Natural killer cell (primary cell): ENCODE data around the gene PHAX. TPM values are rescaled to one million over a fixed set of nuclear protein-coding genes. Genes with fewer than 3 reads are reported as not detected.

Experiments used
- ATAC-seq, 3 donors: fragments of 150-1000 bp in 2 of 3; fragments of 200-7000 bp in 1 of 3; cut with Tn5 transposase; 1 replicate in 1 of 3; 2 replicates in 2 of 3; pipeline ENCODE4 v1.10.0; 2021; ENCODE audit warnings: mild to moderate bottlenecking in 2 of 3, moderate library complexity in 2 of 3
- DNase-seq, 2 donors: peaks; one replicate each; pipeline versions ENCODE4 v3.0.0 to v3.0.0-alpha.2; 2013 to 2021; ENCODE audit warnings: mixed read lengths in 1 of 2
- H3K27ac ChIP-seq: one replicate; pipeline ENCODE4 v1.5.1; 2013; ENCODE audit warnings: mild to moderate bottlenecking, low read length
- H3K27me3 ChIP-seq: one replicate; pipeline ENCODE4 v1.6.1; 2013; ENCODE audit warnings: low read length; ENCODE audit not compliant: control insufficient read depth, insufficient read depth
- H3K36me3 ChIP-seq: one replicate; pipeline ENCODE4 v1.6.1; 2013; ENCODE audit warnings: low read length; ENCODE audit not compliant: control insufficient read depth, insufficient read depth
- H3K4me1 ChIP-seq: one replicate; pipeline ENCODE4 v1.6.1; 2013; ENCODE audit warnings: low read length; ENCODE audit not compliant: control insufficient read depth, insufficient read depth
- H3K4me3 ChIP-seq: one replicate; pipeline ENCODE4 v1.5.1; 2013; ENCODE audit warnings: low read length
- H3K9me3 ChIP-seq: one replicate; pipeline ENCODE4 v1.6.1; 2013; ENCODE audit warnings: low read length; ENCODE audit not compliant: control insufficient read depth, insufficient read depth
- H3K27ac Mint-ChIP-seq, 2 donors: one replicate each; pipeline ENCODE4 v1.8.0; 2022; ENCODE audit warnings: mild to moderate bottlenecking in 2 of 2, mixed read lengths in 2 of 2, moderate library complexity in 1 of 2
- H3K27me3 Mint-ChIP-seq, 2 donors: one replicate each; pipeline ENCODE4 v1.8.0; 2022; ENCODE audit warnings: low read depth in 2 of 2, mixed read lengths in 2 of 2
- H3K36me3 Mint-ChIP-seq: one replicate; pipeline ENCODE4 v1.8.0; 2022; ENCODE audit warnings: mixed read lengths
- H3K4me1 Mint-ChIP-seq, 2 donors: one replicate each; pipeline ENCODE4 v1.8.0; 2022; ENCODE audit warnings: mixed read lengths in 2 of 2
- H3K4me3 Mint-ChIP-seq: one replicate; pipeline ENCODE4 v1.8.0; 2022; ENCODE audit warnings: mild to moderate bottlenecking, moderate library complexity, mixed read lengths
- H3K9me3 Mint-ChIP-seq, 2 donors: one replicate each; pipeline ENCODE4 v1.8.0; 2022; ENCODE audit warnings: mixed read lengths in 2 of 2
- CTCF ChIP-seq: fragments of 200-600 bp; IDR thresholded peaks from one replicate; pipeline ENCODE4 v1.8.0; 2022; ENCODE audit warnings: antibody characterized with exemption
- WGBS: methylation state at CpG from one replicate; pipeline ENCODE4 v1.1.7; 2013; ENCODE audit warnings: missing lambda C conversion rate; ENCODE audit not compliant: insufficient coverage; 5-methylcytosine and 5-hydroxymethylcytosine counted together
- intact Hi-C: fragments of 100-400 bp; cut with micrococcal nuclease; formaldehyde crosslinking; loops from one replicate; pipeline ENCODE4 v1.14.2; 2022
- total RNA-seq, 4 donors: library from RNA; stranded (reverse); fragments of 120-200 nt in 1 of 4; gene quantifications; one replicate each; pipeline versions ENCODE4 v1.2.3 to v1.2.4, GENCODE V29; 2013 to 2022

Gene PHAX
- total RNA-seq, 3 donors from 2014 or later (not counting 1 experiment from before 2014, with no cell fraction given): 39.2 to 43.6 (median 40.0) TPM

- no peaks in the 10 kb centered on the region for H3K27me3 ChIP-seq
- H3K4me1 ChIP-seq: no peaks in the 10 kb centered on the region
- H3K4me3 ChIP-seq: no peak overlapping the region
- H3K4me1 Mint-ChIP-seq: no peaks in the 10 kb centered on the region
- DNase-seq (no peak), ATAC-seq (no peak)
- H3K27me3 Mint-ChIP-seq: no peaks in the 10 kb centered on the region
- 88% methylated on average over 5 of the region's 5 CpGs for WGBS
- no peak overlapping the region for H3K27ac Mint-ChIP-seq
- no peak overlapping the region for H3K4me3 Mint-ChIP-seq
- no peaks in the 10 kb centered on the region for H3K36me3 Mint-ChIP-seq
- TF ChIP-seq CTCF: no peak
- H3K9me3 ChIP-seq: no peaks in the 10 kb centered on the region
- H3K27ac ChIP-seq: no peak overlapping the region
- intact Hi-C loops: no loop called here
- no peaks in the 10 kb centered on the region for H3K36me3 ChIP-seq
- H3K9me3 Mint-ChIP-seq: no peaks in the 10 kb centered on the region
These were observed 23.3 kb upstream of the PHAX start for GRCh38 chr5:126577415-126577814.

- TF ChIP-seq CTCF: no peak
- intact Hi-C loops: no loop called here
- Histone ChIP-seq H3K27me3 (no peaks in the 10 kb centered on the region), H3K36me3 (no peaks in the 10 kb centered on the region), H3K4me3 (no peak overlapping the region), H3K9me3 (no peaks in the 10 kb centered on the region), H3K4me1 (no peaks in the 10 kb centered on the region), H3K27ac (no peak overlapping the region)
- H3K9me3 Mint-ChIP-seq: no peaks in the 10 kb centered on the region
- DNase-seq (no peak), ATAC-seq (no peak)
- 100% methylated on average over 1 of the region's 2 CpGs for WGBS
- peaks cover 0 to 3% of the 10 kb centered on the region in 2 donors for H3K27me3 Mint-ChIP-seq
- no peak overlapping the region for H3K4me3 Mint-ChIP-seq
- no peaks in the 10 kb centered on the region for H3K36me3 Mint-ChIP-seq
- H3K4me1 Mint-ChIP-seq: no peaks in the 10 kb centered on the region
- no peak overlapping the region for H3K27ac Mint-ChIP-seq
These were observed 21.0 kb upstream of the PHAX start for GRCh38 chr5:126579716-126580115.

- H3K4me3 ChIP-seq: no peak overlapping the region
- no peaks in the 10 kb centered on the region for H3K9me3 Mint-ChIP-seq
- no peak overlapping the region for H3K27ac ChIP-seq
- intact Hi-C loops: no loop called here
- H3K27me3 ChIP-seq: no peaks in the 10 kb centered on the region
- DNase-seq (no peak), ATAC-seq (no peak)
- no peak overlapping the region for H3K27ac Mint-ChIP-seq
- no peaks in the 10 kb centered on the region for H3K36me3 ChIP-seq
- H3K4me3 Mint-ChIP-seq: no peak overlapping the region
- H3K9me3 ChIP-seq: no peaks in the 10 kb centered on the region
- WGBS: 100% methylated on average over 2 of the region's 3 CpGs
- no peaks in the 10 kb centered on the region for H3K36me3 Mint-ChIP-seq
- no peaks in the 10 kb centered on the region for H3K4me1 ChIP-seq
- peaks cover 0 to 3% of the 10 kb centered on the region in 2 donors for H3K27me3 Mint-ChIP-seq
- no peak for TF ChIP-seq CTCF
- H3K4me1 Mint-ChIP-seq: no peaks in the 10 kb centered on the region
These were observed 17.0 kb upstream of the PHAX start for GRCh38 chr5:126583761-126584160.
